Suprapubic skin (tissue), 4 donors: ENCODE measurements around the gene BLOC1S1. TPM values are rescaled to one million over a fixed set of nuclear protein-coding genes. Genes with fewer than 3 reads are reported as not detected.

Experiments
- DNase-seq, 2 donors: peaks; one replicate each; pipeline ENCODE4 v3.0.0-alpha.2; 2019; ENCODE audit warnings: low spot score in 2 of 2
- H3K27ac ChIP-seq: fragments of 200-600 bp; sonication (generic); one replicate; pipeline ENCODE4 v1.5.1; 2019
- H3K27me3 ChIP-seq: fragments of 200-600 bp; sonication (generic); one replicate; pipeline ENCODE4 v1.5.1; 2019
- H3K36me3 ChIP-seq: fragments of 200-600 bp; sonication (generic); one replicate; pipeline ENCODE4 v1.5.1; 2019
- H3K4me1 ChIP-seq: fragments of 200-600 bp; sonication (generic); one replicate; pipeline ENCODE4 v1.5.1; 2019
- H3K4me3 ChIP-seq: fragments of 200-600 bp; sonication (generic); one replicate; pipeline ENCODE4 v1.5.1; 2019; ENCODE audit warnings: mild to moderate bottlenecking
- H3K9me3 ChIP-seq: fragments of 200-600 bp; sonication (generic); one replicate; pipeline ENCODE4 v1.5.1; 2019
- CTCF ChIP-seq, 2 donors: fragments of 200-600 bp in 1 of 2; fragments of 450-650 bp in 1 of 2; sonication (generic) in 1 of 2; IDR thresholded peaks; one replicate each; pipeline ENCODE4 v1.5.1; 2016 to 2019; ENCODE audit warnings: antibody characterized with exemption in 2 of 2, mild to moderate bottlenecking in 1 of 2, moderate library complexity in 1 of 2
- EP300 ChIP-seq: sonication (generic); formaldehyde crosslinking; IDR thresholded peaks from one replicate; pipeline ENCODE4 v1.6.1; 2017; ENCODE audit warnings: antibody characterized with exemption
- POLR2A ChIP-seq, 2 donors: fragments of 450-650 bp; IDR thresholded peaks; one replicate each; pipeline ENCODE4 v1.6.1; 2017; ENCODE audit warnings: antibody characterized with exemption in 2 of 2, mild to moderate bottlenecking in 2 of 2, moderate library complexity in 2 of 2
- POLR2AphosphoS5 ChIP-seq, 3 donors: sonication (generic); formaldehyde crosslinking; IDR thresholded peaks; one replicate each; pipeline ENCODE4 v1.6.1; 2017; ENCODE audit warnings: antibody characterized with exemption in 3 of 3
- WGBS: methylation state at CpG from one replicate; pipeline ENCODE4 v1.1.5; 2018; 5-methylcytosine and 5-hydroxymethylcytosine counted together
- total RNA-seq, 4 donors: library from RNA; depleted of rRNA; stranded (reverse); fragments of >200 nt; gene quantifications; one replicate each; pipeline ENCODE4 v1.1.0, GENCODE V29; 2016

BLOC1S1 gene
- total RNA-seq, 4 donors from 2014 or later, result 92.7 to 166 (median 139) TPM

GRCh38 chr12:55743406-55744339 is 27.8 kb downstream of the BLOC1S1 start:
- Histone ChIP-seq H3K9me3 (no peaks in the 10 kb centered on the region), H3K36me3 (no peaks in the 10 kb centered on the region), H3K27ac (no peak overlapping the region), H3K27me3 (no peaks in the 10 kb centered on the region), H3K4me1 (peaks cover 32% of the 10 kb centered on the region), H3K4me3 (peak overlapping the region; percentile 54)
- peak; percentile 75 to 85 for DNase-seq
- TF ChIP-seq EP300 (no peak), POLR2A (IDR thresholded peaks at IDR 0.05) (no peak), POLR2AphosphoS5 (IDR thresholded peaks at IDR 0.05) (no peak), CTCF (IDR thresholded peaks at IDR 0.05) (no peak)
- WGBS, result under 1% methylated on average over 20 of the region's 73 CpGs

DNA sequence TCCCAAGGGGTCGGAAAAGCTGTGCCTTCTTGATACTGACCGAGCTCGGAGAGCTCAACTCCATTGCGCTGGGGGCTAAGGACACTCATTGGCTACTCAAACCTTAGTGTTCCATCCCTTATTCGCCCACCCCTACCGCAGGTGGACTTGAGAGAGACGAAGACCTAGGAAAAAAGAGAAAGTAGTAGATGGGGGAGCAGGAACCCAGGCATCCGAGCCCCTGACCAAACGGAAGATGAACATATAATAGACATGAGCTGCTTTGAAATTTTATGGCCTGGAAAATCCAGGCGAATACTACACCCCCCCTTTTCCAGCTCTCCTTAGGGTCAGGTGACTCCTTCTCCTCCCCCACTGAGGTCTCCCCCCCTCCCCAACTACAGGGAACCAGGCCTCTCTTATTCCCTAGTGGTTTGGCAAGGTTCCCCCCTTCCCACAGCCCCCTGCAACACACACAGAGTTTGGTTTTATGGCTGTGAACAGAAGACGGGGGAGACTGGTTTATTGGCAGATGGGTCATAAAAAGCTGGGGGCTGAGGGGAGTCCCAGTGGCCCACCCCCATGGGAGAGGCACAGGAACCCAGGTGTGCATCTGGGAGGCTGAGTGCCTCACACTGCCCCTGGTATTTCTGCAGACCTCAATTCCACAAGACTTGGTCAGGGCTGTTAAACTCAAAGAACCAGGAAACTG is 28.6 kb downstream of the BLOC1S1 start:
- Histone ChIP-seq H3K9me3 (no peaks in the 10 kb centered on the region), H3K4me3 (peak overlapping the region; percentile 54), H3K36me3 (peaks cover 3% of the 10 kb centered on the region), H3K27ac (no peak overlapping the region), H3K27me3 (no peaks in the 10 kb centered on the region), H3K4me1 (peaks cover 29% of the 10 kb centered on the region)
- 36% methylated on average over 11 of the region's 11 CpGs for WGBS
- DNase-seq, result no peak
- TF ChIP-seq EP300 (no peak), POLR2A (IDR thresholded peaks at IDR 0.05) (no peak)

DNA sequence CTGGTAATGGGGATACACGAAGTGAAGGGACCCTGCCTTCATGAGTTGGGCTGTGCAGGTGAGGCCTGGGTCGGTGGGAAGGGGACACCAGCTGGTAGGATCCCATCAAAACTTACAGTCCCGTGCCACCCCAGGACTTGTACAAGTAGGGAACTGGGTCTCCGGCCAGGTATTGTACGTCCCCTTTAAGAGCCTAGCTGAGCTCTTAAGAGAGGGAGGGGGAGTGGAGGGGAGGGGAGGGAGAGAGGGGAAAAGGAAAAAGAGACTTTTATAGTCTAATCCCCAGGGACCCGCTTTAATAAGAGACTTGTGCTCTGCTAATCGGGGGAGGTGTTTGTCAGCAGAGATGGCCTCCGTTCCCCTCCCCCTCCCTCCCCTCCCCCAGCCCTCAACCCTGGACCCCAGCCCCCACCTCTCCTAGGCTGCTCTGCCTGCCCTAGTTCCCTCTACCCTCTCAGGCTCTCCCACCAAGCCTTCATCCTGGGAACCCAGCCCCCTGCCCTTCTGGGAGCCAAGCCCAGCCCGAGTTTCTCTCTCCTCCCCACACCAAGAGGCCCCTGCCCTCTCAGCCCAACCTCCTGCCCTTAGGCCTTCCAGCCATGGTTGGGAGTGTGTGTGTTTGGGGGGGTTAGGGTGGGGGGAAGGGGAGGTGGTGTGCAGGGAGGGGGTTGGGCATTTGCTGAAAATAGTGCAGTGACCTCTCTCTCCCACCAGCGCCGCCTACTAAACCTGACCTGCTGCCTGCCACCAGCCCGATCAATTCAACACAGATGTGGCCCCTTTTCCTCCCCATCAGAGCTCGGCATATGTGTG is 29.7 kb downstream of the BLOC1S1 start:
- Histone ChIP-seq H3K4me1 (peaks cover 29% of the 10 kb centered on the region), H3K36me3 (peaks cover 7% of the 10 kb centered on the region), H3K27ac (no peak overlapping the region), H3K27me3 (no peaks in the 10 kb centered on the region), H3K9me3 (no peaks in the 10 kb centered on the region), H3K4me3 (no peak overlapping the region)
- DNase-seq, result no peak
- 25% methylated on average over 12 of the region's 13 CpGs for WGBS
- no peak for TF ChIP-seq POLR2AphosphoS5 (IDR thresholded peaks at IDR 0.05)
- TF ChIP-seq EP300, result no peak
- no peak for TF ChIP-seq CTCF (IDR thresholded peaks at IDR 0.05)
- TF ChIP-seq POLR2A (IDR thresholded peaks at IDR 0.05), result no peak

- Histone ChIP-seq H3K4me3 (no peak overlapping the region), H3K36me3 (peaks cover 15% of the 10 kb centered on the region), H3K27me3 (no peaks in the 10 kb centered on the region), H3K9me3 (no peaks in the 10 kb centered on the region), H3K4me1 (peaks cover 29% of the 10 kb centered on the region), H3K27ac (no peak overlapping the region)
- 54% methylated on average over 3 of the region's 3 CpGs for WGBS
- TF ChIP-seq POLR2AphosphoS5 (IDR thresholded peaks at IDR 0.05) (no peak), CTCF (IDR thresholded peaks at IDR 0.05) (no peak), POLR2A (IDR thresholded peaks at IDR 0.05) (no peak), EP300 (no peak)
- DNase-seq, result no peak
Observed at GRCh38 chr12:55746174-55746912, 30.5 kb downstream of the BLOC1S1 start.

- peaks cover 29% of the 10 kb centered on the region for H3K4me1 ChIP-seq
- H3K36me3 ChIP-seq, result peaks cover 20% of the 10 kb centered on the region
- H3K27me3 ChIP-seq, result no peaks in the 10 kb centered on the region
- H3K4me3 ChIP-seq, result no peak overlapping the region
- H3K9me3 ChIP-seq, result no peaks in the 10 kb centered on the region
- no peak overlapping the region for H3K27ac ChIP-seq
- no peak for DNase-seq
- TF ChIP-seq CTCF (IDR thresholded peaks at IDR 0.05), result no peak
- no peak for TF ChIP-seq EP300
- TF ChIP-seq POLR2A (IDR thresholded peaks at IDR 0.05), result no peak
- no peak for TF ChIP-seq POLR2AphosphoS5 (IDR thresholded peaks at IDR 0.05)
Observed at GRCh38 chr12:55746913-55747231, 31.0 kb downstream of the BLOC1S1 start.
